ENCODE measurements around the gene ROR1. TPM values are rescaled to one million over a fixed set of nuclear protein-coding genes. Genes with fewer than 3 reads are reported as not detected.

The ROR1 gene
- total and polyA plus RNA-seq, 2 of the 4 experiments (the other 2 are of a cell fraction), result 4.4 to 10.0 TPM

DNA sequence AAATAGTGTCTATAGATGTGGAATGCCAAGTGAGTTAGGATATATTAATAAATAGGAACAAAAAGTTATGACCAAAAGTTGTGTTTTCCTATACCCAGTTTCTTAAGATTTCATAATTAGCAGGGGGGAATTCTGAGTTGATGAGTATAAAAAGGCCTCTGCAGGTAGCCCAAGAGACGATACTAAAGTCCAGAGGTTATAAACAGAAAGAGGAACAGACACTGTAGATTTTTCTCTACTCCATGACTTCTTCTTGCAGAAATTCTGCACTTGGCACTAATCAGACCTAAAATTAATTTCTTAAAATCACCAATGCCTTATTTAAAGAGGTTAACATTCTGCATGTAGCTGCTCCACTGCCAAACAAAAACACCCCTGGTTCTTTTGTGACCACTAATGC is 62.6 kb downstream of the ROR1 start:
- Histone ChIP-seq H3K36me3 (ENCODE audit: control insufficient read depth, insufficient read depth, low read length) (no peaks in the 10 kb centered on the region), H2BK20ac (ENCODE audit: low read depth, low read length) (no peak overlapping the region), H2BK15ac (ENCODE audit: low read depth, low read length) (no peak overlapping the region), H3K9ac (ENCODE audit: low read depth, low read length) (no peak overlapping the region), H2AK9ac (replicated peaks; ENCODE audit: low read depth, low read length, poor library complexity) (no peak overlapping the region), H2BK120ac (ENCODE audit: low read depth, low read length) (no peak overlapping the region), H3K4me3 (ENCODE audit: insufficient read depth, low read depth, low read length) (no peak overlapping the region), H3K9me1 (ENCODE audit: insufficient read depth, low read length) (no peaks in the 10 kb centered on the region; the same call in 1 of the 2 replicates), H3K4me2 (ENCODE audit: low read depth, low read length) (no peak overlapping the region), H4K5ac (ENCODE audit: low read depth, low read length) (no peak overlapping the region), H3K56ac (ENCODE audit: extremely low read depth, insufficient read depth, low read length) (no peak overlapping the region), H4K91ac (ENCODE audit: insufficient read depth, low read depth, low read length) (no peak overlapping the region), H4K20me1 (ENCODE audit: insufficient read depth, low read length) (no peaks in the 10 kb centered on the region), H3K4ac (ENCODE audit: low read depth, low read length) (no peak overlapping the region), H3K14ac (replicated peaks; ENCODE audit: low read depth, low read length) (no peak overlapping the region), H3K79me1 (ENCODE audit: low read depth in 1 of 2, low read length in 2 of 2) (no peaks in the 10 kb centered on the region), H2AFZ (replicated peaks; ENCODE audit: low read length, poor library complexity) (no peak overlapping the region), H3K18ac (ENCODE audit: low read depth, low read length) (no peak overlapping the region), H3K27ac (ENCODE audit: insufficient read depth, low read length) (no peak overlapping the region), H3K23ac (ENCODE audit: low read depth, low read length) (no peak overlapping the region), H3K9me3 (ENCODE audit: control insufficient read depth, insufficient read depth, low read length) (no peaks in the 10 kb centered on the region), H2AK5ac (ENCODE audit: low read depth, low read length) (no peak overlapping the region), H3K4me1 (ENCODE audit: control insufficient read depth, insufficient read depth, low read length) (no peaks in the 10 kb centered on the region; the same call in 1 of the 2 replicates), H3K27me3 (ENCODE audit: control insufficient read depth, insufficient read depth, low read length) (no peaks in the 10 kb centered on the region), H2BK5ac (ENCODE audit: low read depth, low read length, poor library complexity, severe bottlenecking) (no peak overlapping the region), H4K8ac (ENCODE audit: low read depth in 2 of 2, low read length in 2 of 2) (no peak overlapping the region)
- WGBS, 2 experiments (ENCODE audit: extremely low coverage in 2 of 2, insufficient read length in 1 of 2), result no CpG with 5 or more reads among the region's 1 CpG
- in situ Hi-C loops (cut with MboI; ENCODE audit: low sequenced_read_pairs) (no loop called here), dilution Hi-C loops (cut with HindIII; ENCODE audit: low sequenced_read_pairs, unreplicated experiment) (no loop called here), intact Hi-C loops (cut with micrococcal nuclease) (no loop called here)
- no peak for ATAC-seq (ENCODE audit: low read depth)
- ChIA-PET CTCF (interaction anchor here (0.6 to 1.1 kb wide), 2 partner anchors 20 to 127 kb away, joined by 3 to 4 read pairs; no protein-coding TSS in a partner anchor), POLR2A (ENCODE audit: unreplicated experiment) (no interaction called here)
- TF ChIP-seq CEBPB (IDR thresholded peaks at IDR 0.05; ENCODE audit: low read depth, low read length) (no peak), POLR2A (IDR thresholded peaks at IDR 0.05; ENCODE audit: low read depth, low read length) (no peak), RCOR1 (IDR thresholded peaks at IDR 0.05; ENCODE audit: insufficient replicate concordance, low read length) (no peak), FOS (IDR thresholded peaks at IDR 0.05; ENCODE audit: low read depth, low read length) (no peak), RAD21 (IDR thresholded peaks at IDR 0.05; ENCODE audit: low read length) (no peak), SMC3 (IDR thresholded peaks at IDR 0.05; ENCODE audit: low read depth, low read length) (no peak)
- TF ChIP-seq, protein P1, sequence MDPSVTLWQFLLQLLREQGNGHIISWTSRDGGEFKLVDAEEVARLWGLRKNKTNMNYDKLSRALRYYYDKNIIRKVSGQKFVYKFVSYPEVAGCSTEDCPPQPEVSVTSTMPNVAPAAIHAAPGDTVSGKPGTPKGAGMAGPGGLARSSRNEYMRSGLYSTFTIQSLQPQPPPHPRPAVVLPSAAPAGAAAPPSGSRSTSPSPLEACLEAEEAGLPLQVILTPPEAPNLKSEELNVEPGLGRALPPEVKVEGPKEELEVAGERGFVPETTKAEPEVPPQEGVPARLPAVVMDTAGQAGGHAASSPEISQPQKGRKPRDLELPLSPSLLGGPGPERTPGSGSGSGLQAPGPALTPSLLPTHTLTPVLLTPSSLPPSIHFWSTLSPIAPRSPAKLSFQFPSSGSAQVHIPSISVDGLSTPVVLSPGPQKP (IDR thresholded peaks at IDR 0.05; ENCODE audit: borderline replicate concordance, low read depth, low read length), result no peak
- DNase-seq, result no peak
- no TSS peak for BruUV-seq (replicated peaks)
